RWPE2 (cell line): ENCODE measurements around the gene HOXA7.

Experiments
- ATAC-seq: fragments of 200-7000 bp; cut with Tn5 transposase; 3 replicates; pipeline ENCODE4 v1.9.1; 2021; ENCODE audit warnings: low read depth
- DNase-seq: peaks from one replicate; pipeline ENCODE4 v3.0.0-alpha.2; 2020; ENCODE audit warnings: low spot score
- H3K27ac ChIP-seq: fragments of 450-650 bp; 2 replicates; pipeline ENCODE4 v1.5.1; 2017; ENCODE audit warnings: mild to moderate bottlenecking; ENCODE audit not compliant: poor library complexity, severe bottlenecking
- H3K27me3 ChIP-seq: fragments of 250-450 bp; sonication (Bioruptor Pico); 2 replicates; pipeline ENCODE4 v1.5.1; 2021; ENCODE audit warnings: mild to moderate bottlenecking, moderate library complexity; ENCODE audit not compliant: insufficient read depth, poor library complexity, severe bottlenecking
- H3K36me3 ChIP-seq: fragments of 250-450 bp; sonication (Bioruptor Pico); 2 replicates; pipeline ENCODE4 v1.5.1; 2020; ENCODE audit warnings: low read depth, mild to moderate bottlenecking, moderate library complexity
- H3K4me1 ChIP-seq: fragments of 250-450 bp; sonication (Bioruptor Pico); 2 replicates; pipeline ENCODE4 v1.5.1; 2021; ENCODE audit warnings: mild to moderate bottlenecking, moderate library complexity; ENCODE audit not compliant: insufficient read depth, poor library complexity, severe bottlenecking
- H3K4me3 ChIP-seq: fragments of 250-450 bp; sonication (Bioruptor Pico); 2 replicates; pipeline ENCODE4 v1.5.1; 2021; ENCODE audit warnings: mild to moderate bottlenecking, moderate library complexity; ENCODE audit not compliant: severe bottlenecking
- H3K9me3 ChIP-seq: fragments of 250-450 bp; sonication (Bioruptor Pico); 2 replicates; pipeline ENCODE4 v1.5.1; 2021; ENCODE audit warnings: mild to moderate bottlenecking, moderate library complexity; ENCODE audit not compliant: severe bottlenecking
- TF ChIP-seq, protein P1 (sequence below): fragments of 450-650 bp; IDR thresholded peaks from one replicate; pipeline ENCODE4 v1.5.1; 2017; ENCODE audit warnings: mild to moderate bottlenecking, moderate library complexity; ENCODE audit not compliant: poor library complexity, severe bottlenecking

Gene HOXA7

GRCh38 chr7:27106181-27106900 lies 50.1 kb downstream of the HOXA7 start:
- no peaks in the 10 kb centered on the region for H3K9me3 ChIP-seq
- H3K4me3 ChIP-seq, result no peak overlapping the region
- peaks cover 10% of the 10 kb centered on the region for H3K4me1 ChIP-seq
- TF ChIP-seq, protein P1, sequence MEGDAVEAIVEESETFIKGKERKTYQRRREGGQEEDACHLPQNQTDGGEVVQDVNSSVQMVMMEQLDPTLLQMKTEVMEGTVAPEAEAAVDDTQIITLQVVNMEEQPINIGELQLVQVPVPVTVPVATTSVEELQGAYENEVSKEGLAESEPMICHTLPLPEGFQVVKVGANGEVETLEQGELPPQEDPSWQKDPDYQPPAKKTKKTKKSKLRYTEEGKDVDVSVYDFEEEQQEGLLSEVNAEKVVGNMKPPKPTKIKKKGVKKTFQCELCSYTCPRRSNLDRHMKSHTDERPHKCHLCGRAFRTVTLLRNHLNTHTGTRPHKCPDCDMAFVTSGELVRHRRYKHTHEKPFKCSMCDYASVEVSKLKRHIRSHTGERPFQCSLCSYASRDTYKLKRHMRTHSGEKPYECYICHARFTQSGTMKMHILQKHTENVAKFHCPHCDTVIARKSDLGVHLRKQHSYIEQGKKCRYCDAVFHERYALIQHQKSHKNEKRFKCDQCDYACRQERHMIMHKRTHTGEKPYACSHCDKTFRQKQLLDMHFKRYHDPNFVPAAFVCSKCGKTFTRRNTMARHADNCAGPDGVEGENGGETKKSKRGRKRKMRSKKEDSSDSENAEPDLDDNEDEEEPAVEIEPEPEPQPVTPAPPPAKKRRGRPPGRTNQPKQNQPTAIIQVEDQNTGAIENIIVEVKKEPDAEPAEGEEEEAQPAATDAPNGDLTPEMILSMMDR, result no peak
- DNase-seq, result no peak
- ATAC-seq, result no peak
- no peak overlapping the region for H3K27ac ChIP-seq
- H3K36me3 ChIP-seq, result no peaks in the 10 kb centered on the region; the same call in 1 of the 2 replicates
- H3K27me3 ChIP-seq, result no peaks in the 10 kb centered on the region

GRCh38 chr7:27105301-27106031 lies 51.0 kb downstream of the HOXA7 start:
- TF ChIP-seq, protein P1, result no peak
- no peak for DNase-seq
- H3K4me3 ChIP-seq, result no peak overlapping the region
- no peaks in the 10 kb centered on the region for H3K9me3 ChIP-seq
- H3K27me3 ChIP-seq, result no peaks in the 10 kb centered on the region
- H3K36me3 ChIP-seq, result peaks cover under 1% of the 10 kb centered on the region
- H3K27ac ChIP-seq, result no peak overlapping the region
- ATAC-seq, result no peak
- peaks cover 1% of the 10 kb centered on the region for H3K4me1 ChIP-seq

GRCh38 chr7:27104341-27105058 lies 52.0 kb downstream of the HOXA7 start:
- H3K27ac ChIP-seq, result no peak overlapping the region
- DNase-seq (no peak), ATAC-seq (no peak)
- no peak overlapping the region for H3K4me3 ChIP-seq
- no peaks in the 10 kb centered on the region for H3K9me3 ChIP-seq
- no peaks in the 10 kb centered on the region for H3K27me3 ChIP-seq
- TF ChIP-seq, protein P1, result no peak
- peaks cover 3% of the 10 kb centered on the region for H3K4me1 ChIP-seq
- peaks cover 11% of the 10 kb centered on the region for H3K36me3 ChIP-seq
